ENCODE results near the gene INO80. TPM values are rescaled to one million over a fixed set of nuclear protein-coding genes. Genes with fewer than 3 reads are reported as not detected.

INO80 gene, protein sequence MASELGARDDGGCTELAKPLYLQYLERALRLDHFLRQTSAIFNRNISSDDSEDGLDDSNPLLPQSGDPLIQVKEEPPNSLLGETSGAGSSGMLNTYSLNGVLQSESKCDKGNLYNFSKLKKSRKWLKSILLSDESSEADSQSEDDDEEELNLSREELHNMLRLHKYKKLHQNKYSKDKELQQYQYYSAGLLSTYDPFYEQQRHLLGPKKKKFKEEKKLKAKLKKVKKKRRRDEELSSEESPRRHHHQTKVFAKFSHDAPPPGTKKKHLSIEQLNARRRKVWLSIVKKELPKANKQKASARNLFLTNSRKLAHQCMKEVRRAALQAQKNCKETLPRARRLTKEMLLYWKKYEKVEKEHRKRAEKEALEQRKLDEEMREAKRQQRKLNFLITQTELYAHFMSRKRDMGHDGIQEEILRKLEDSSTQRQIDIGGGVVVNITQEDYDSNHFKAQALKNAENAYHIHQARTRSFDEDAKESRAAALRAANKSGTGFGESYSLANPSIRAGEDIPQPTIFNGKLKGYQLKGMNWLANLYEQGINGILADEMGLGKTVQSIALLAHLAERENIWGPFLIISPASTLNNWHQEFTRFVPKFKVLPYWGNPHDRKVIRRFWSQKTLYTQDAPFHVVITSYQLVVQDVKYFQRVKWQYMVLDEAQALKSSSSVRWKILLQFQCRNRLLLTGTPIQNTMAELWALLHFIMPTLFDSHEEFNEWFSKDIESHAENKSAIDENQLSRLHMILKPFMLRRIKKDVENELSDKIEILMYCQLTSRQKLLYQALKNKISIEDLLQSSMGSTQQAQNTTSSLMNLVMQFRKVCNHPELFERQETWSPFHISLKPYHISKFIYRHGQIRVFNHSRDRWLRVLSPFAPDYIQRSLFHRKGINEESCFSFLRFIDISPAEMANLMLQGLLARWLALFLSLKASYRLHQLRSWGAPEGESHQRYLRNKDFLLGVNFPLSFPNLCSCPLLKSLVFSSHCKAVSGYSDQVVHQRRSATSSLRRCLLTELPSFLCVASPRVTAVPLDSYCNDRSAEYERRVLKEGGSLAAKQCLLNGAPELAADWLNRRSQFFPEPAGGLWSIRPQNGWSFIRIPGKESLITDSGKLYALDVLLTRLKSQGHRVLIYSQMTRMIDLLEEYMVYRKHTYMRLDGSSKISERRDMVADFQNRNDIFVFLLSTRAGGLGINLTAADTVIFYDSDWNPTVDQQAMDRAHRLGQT (N-terminal part only)
- total RNA-seq: 10 to 100 TPM; 15.2 to 24.8 (median 22.3) TPM

DNA sequence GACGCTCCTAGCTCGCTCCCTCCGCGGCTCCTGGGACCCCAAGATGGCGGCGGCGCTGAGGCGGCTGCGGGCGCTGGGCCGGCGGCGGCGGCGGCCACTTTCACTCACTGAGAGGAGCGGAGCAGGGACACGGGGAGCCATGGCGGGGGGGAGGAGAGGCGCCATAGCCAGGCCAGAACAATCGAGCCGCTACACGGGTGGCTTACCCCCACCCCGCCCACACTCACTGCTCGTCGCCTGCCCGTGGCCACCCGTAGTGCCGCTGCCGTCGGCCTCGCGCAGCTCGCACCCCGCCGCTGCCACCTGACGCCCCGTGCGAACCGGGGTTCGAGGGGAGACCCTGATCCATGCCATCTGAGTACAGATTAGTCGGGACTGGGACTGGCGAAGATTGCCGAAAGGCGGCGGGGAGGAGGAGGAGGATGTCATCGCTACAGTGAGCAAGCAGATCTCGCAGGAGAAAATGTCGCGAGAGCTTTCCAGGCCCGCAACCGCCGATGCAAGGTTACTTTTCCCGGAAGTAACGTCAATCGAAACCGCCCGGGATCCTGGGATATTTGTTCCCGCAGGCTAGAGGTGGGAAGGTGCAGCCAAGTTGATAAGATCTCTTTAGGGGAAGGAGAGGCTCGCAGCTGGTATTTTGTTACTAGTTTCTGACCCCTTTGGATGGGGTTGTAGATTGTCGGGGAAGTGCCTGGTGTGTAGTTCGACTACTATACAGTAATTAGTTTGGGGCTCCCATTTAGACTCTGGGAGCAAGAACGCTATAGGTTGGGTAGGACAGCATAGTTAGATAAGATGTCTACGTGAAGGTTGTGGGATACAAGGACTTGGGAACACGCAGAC lies at the start of gene INO80:
INO80 (minus strand) TSS at position 165 of the 846 bp plus-strand sequence. CDS start 19,970 bp downstream, outside the sequence.
- peaks cover 9 to 31% (median 11%) of the 10 kb centered on the region in 3 donors for H3K4me1 ChIP-seq
- WGBS, 2 donors: 0 to 2% methylated on average over 21 to 24 of the region's 64 CpGs
- intact Hi-C loops (cut with DNase I): no loop called here
- no peaks in the 10 kb centered on the region for H3K9me3 ChIP-seq
- peak in 3 of 4 donors; percentile 37 to 65 (median 58) for TF ChIP-seq POLR2A (IDR thresholded peaks at IDR 0.05)
- TF ChIP-seq CTCF (IDR thresholded peaks at IDR 0.05): peak in 1 of 6 experiments; percentile 17
- H3K36me3 ChIP-seq: peaks cover 0 to 13% (median 0%) of the 10 kb centered on the region in 3 donors
- peak; percentile 92 for DNase-seq
- H3K27ac ChIP-seq: peak within 1 kb of the TSS; percentile 97 to 99 (median 98)
- H3K4me3 ChIP-seq: peak within 1 kb of the TSS; percentile 74 to 95 (median 81)
- H3K27me3 ChIP-seq: no peaks in the 10 kb centered on the region

DNA sequence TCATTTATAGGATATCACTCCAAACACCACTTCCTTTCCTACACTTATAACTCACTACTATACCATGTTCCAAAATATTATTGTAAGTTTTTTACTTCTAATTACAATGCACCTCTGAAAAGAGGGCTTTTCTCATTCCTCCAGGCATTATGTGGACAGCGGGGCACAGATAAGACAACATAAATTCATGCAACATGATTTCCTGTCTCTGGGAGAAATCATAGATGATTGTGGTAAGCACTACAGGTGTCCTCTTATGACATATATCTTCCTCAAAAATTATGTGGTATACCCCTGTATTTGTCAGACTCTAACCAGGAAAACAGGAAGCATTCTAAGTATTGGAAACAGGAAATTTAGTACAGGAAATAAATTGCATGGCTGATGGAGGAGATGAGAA lies 45.7 kb upstream of the INO80 start:
- intact Hi-C loops (cut with DNase I): no loop called here
- H3K4me1 ChIP-seq: peaks cover 0 to 8% (median 0%) of the 10 kb centered on the region in 3 donors
- DNase-seq: no peak
- WGBS, 2 donors: 40 to 62% methylated on average over 1 of the region's 1 CpG
- H3K4me3 ChIP-seq: no peak overlapping the region
- no peaks in the 10 kb centered on the region for H3K9me3 ChIP-seq
- TF ChIP-seq CTCF (IDR thresholded peaks at IDR 0.05) (no peak), POLR2A (IDR thresholded peaks at IDR 0.05) (no peak)
- no peaks in the 10 kb centered on the region for H3K36me3 ChIP-seq
- H3K27ac ChIP-seq: peak overlapping the region in 3 of 4 donors; percentile 5 to 26 (median 25)
- H3K27me3 ChIP-seq: no peaks in the 10 kb centered on the region

DNA sequence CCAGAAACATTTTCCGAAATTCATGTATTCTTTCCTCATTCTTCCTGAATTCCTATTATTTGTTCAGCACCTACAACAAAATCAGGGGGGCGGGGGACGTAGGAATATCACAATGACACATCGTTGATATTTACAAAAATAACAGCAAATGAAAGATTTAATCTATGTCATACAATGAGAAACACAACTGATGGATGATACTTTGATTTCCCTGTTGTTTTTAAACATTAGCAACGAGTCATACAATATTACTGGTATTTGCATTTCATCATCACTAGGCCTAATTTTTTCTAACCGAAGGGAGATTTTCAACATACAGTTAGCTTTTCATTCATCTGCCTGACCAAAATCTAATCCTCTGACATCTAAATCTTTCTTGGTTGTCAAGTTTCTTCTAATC lies 45.3 kb upstream of the INO80 start:
- intact Hi-C loops (cut with DNase I): no loop called here

More for the DNA sequence above, 45.3 kb upstream of the INO80 start:
- Histone ChIP-seq H3K27ac (peak overlapping the region in 3 of 4 donors; percentile 26 to 57 (median 26)), H3K9me3 (no peaks in the 10 kb centered on the region), H3K36me3 (no peaks in the 10 kb centered on the region), H3K27me3 (no peaks in the 10 kb centered on the region), H3K4me3 (no peak overlapping the region), H3K4me1 (peaks cover 0 to 8% (median 0%) of the 10 kb centered on the region in 3 donors)
- TF ChIP-seq POLR2A (IDR thresholded peaks at IDR 0.05): no peak
- TF ChIP-seq CTCF (IDR thresholded peaks at IDR 0.05): no peak
- 39 to 47% methylated on average over 6 of the region's 6 CpGs for WGBS, 2 donors
- DNase-seq: no peak
